Measurements from ENCODE around the gene WDR20. TPM values are rescaled to one million over a fixed set of nuclear protein-coding genes. Genes with fewer than 3 reads are reported as not detected.

The WDR20 gene
- total and polyA plus RNA-seq, 10 of the 15 experiments (the other 5 are each of a cell fraction or from before 2014, with no cell fraction given) = 9.1 to 25.9 (median 18.4) TPM

DNA sequence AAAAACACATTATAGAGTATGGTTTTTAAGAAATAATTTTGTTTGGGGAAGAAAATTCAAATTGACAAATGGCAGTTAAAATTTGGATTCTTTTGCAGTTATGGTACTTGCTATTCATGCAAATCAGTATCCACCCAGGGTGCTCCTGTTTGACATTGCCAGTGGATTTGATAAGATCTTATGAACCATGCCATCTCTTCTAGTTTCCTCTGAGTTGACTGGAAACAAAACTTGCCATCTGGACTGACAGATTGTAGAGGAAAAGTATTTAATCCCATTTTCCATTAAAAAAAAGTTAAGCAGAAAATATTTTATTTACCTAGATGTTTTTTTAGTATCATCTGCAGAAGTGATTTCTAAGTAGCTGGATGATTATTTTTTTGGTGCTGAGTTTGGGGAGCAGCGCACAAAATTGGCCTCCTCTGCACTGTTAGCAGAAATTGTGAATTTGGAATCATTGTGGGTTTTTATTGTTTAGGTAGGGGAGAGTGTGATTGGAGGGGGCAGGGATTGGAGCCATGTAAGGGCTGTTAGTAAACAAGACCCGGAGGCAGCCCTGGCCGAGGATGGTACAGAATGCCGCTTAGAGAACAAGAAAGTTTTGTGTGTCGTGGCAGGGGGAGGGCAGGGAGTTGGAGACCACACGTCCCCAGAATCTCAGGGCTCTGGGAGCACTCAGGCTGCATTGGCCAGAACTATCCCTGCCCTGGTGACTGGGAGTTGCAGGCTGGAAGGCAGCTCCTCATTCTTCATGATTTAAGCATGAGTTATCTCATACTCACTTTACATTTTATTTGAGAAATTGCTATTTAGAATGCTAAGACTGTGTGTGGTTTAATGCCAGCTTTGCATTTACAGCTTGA lies 56.6 kb downstream of the WDR20 start:
- TF ChIP-seq SUPT20H (IDR thresholded peaks at IDR 0.05; ENCODE audit: borderline replicate concordance, control insufficient read depth, low read depth, low read length) (no peak), SRF (IDR thresholded peaks at IDR 0.05; ENCODE audit: low read depth in 2 of 2, low read length in 2 of 2) (no peak), BHLHE40 (IDR thresholded peaks at IDR 0.05; ENCODE audit: borderline replicate concordance in 1 of 2, low read depth in 2 of 2, low read length in 1 of 2) (no peak), SREBF2 (IDR thresholded peaks at IDR 0.05; ENCODE audit: low read length) (no peak), ATF7 (IDR thresholded peaks at IDR 0.05; ENCODE audit: low read depth) (no peak), CBFB (IDR thresholded peaks at IDR 0.05; ENCODE audit: low read depth) (no peak), RBBP5 (conservative IDR thresholded peaks at IDR 0.05) (no peak), KAT2A (conservative IDR thresholded peaks at IDR 0.05; ENCODE audit: control insufficient read depth, low read depth, low read length) (no peak), ZNF384 (IDR thresholded peaks at IDR 0.05; ENCODE audit: borderline replicate concordance, low read depth, low read length) (no peak), ZSCAN29 (IDR thresholded peaks at IDR 0.05) (no peak), HCFC1 (IDR thresholded peaks at IDR 0.05; ENCODE audit: low read length) (no peak)
- TF ChIP-seq, protein P1, sequence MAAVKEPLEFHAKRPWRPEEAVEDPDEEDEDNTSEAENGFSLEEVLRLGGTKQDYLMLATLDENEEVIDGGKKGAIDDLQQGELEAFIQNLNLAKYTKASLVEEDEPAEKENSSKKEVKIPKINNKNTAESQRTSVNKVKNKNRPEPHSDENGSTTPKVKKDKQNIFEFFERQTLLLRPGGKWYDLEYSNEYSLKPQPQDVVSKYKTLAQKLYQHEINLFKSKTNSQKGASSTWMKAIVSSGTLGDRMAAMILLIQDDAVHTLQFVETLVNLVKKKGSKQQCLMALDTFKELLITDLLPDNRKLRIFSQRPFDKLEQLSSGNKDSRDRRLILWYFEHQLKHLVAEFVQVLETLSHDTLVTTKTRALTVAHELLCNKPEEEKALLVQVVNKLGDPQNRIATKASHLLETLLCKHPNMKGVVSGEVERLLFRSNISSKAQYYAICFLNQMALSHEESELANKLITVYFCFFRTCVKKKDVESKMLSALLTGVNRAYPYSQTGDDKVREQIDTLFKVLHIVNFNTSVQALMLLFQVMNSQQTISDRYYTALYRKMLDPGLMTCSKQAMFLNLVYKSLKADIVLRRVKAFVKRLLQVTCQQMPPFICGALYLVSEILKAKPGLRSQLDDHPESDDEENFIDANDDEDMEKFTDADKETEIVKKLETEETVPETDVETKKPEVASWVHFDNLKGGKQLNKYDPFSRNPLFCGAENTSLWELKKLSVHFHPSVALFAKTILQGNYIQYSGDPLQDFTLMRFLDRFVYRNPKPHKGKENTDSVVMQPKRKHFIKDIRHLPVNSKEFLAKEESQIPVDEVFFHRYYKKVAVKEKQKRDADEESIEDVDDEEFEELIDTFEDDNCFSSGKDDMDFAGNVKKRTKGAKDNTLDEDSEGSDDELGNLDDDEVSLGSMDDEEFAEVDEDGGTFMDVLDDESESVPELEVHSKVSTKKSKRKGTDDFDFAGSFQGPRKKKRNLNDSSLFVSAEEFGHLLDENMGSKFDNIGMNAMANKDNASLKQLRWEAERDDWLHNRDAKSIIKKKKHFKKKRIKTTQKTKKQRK (IDR thresholded peaks at IDR 0.05; ENCODE audit: low read depth, low read length) = no peak
- TF ChIP-seq, protein P2, sequence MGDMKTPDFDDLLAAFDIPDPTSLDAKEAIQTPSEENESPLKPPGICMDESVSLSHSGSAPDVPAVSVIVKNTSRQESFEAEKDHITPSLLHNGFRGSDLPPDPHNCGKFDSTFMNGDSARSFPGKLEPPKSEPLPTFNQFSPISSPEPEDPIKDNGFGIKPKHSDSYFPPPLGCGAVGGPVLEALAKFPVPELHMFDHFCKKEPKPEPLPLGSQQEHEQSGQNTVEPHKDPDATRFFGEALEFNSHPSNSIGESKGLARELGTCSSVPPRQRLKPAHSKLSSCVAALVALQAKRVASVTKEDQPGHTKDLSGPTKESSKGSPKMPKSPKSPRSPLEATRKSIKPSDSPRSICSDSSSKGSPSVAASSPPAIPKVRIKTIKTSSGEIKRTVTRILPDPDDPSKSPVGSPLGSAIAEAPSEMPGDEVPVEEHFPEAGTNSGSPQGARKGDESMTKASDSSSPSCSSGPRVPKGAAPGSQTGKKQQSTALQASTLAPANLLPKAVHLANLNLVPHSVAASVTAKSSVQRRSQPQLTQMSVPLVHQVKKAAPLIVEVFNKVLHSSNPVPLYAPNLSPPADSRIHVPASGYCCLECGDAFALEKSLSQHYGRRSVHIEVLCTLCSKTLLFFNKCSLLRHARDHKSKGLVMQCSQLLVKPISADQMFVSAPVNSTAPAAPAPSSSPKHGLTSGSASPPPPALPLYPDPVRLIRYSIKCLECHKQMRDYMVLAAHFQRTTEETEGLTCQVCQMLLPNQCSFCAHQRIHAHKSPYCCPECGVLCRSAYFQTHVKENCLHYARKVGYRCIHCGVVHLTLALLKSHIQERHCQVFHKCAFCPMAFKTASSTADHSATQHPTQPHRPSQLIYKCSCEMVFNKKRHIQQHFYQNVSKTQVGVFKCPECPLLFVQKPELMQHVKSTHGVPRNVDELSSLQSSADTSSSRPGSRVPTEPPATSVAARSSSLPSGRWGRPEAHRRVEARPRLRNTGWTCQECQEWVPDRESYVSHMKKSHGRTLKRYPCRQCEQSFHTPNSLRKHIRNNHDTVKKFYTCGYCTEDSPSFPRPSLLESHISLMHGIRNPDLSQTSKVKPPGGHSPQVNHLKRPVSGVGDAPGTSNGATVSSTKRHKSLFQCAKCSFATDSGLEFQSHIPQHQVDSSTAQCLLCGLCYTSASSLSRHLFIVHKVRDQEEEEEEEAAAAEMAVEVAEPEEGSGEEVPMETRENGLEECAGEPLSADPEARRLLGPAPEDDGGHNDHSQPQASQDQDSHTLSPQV (IDR thresholded peaks at IDR 0.05) = no peak
- TF ChIP-seq, protein P3, sequence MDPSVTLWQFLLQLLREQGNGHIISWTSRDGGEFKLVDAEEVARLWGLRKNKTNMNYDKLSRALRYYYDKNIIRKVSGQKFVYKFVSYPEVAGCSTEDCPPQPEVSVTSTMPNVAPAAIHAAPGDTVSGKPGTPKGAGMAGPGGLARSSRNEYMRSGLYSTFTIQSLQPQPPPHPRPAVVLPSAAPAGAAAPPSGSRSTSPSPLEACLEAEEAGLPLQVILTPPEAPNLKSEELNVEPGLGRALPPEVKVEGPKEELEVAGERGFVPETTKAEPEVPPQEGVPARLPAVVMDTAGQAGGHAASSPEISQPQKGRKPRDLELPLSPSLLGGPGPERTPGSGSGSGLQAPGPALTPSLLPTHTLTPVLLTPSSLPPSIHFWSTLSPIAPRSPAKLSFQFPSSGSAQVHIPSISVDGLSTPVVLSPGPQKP (IDR thresholded peaks at IDR 0.05; ENCODE audit: low read depth, low read length) = no peak
- 97% methylated on average over 6 of the region's 6 CpGs for WGBS (ENCODE audit: insufficient coverage, insufficient replicate concordance, low lambda C conversion rate, missing lambda C conversion rate)
- Histone ChIP-seq H3K9ac (ENCODE audit: control insufficient read depth, insufficient read depth, low read length) (no peak overlapping the region), H3K27me3 (replicated peaks in 1 of 2; ENCODE audit: control insufficient read depth in 2 of 2, insufficient read depth in 2 of 2, low read length in 1 of 2) (no peaks in the 10 kb centered on the region), H3K4me2 (ENCODE audit: control insufficient read depth, insufficient read depth) (no peak overlapping the region), H2AFZ (ENCODE audit: control insufficient read depth, low read depth, low read length) (no peak overlapping the region), H3K36me3 (ENCODE audit: control insufficient read depth in 2 of 2, insufficient read depth in 2 of 2, low read length in 1 of 2) (peaks cover 9 to 17% of the 10 kb centered on the region in 2 experiments), H3K79me2 (ENCODE audit: control insufficient read depth, insufficient read depth, low read length) (peaks cover 8% of the 10 kb centered on the region), H3K4me3 (no peak overlapping the region), H3K27ac (ENCODE audit: control insufficient read depth, insufficient read depth) (no peak overlapping the region), H3K9me3 (replicated peaks; ENCODE audit: control insufficient read depth, insufficient read depth, low read length) (no peaks in the 10 kb centered on the region), H4K20me1 (ENCODE audit: control insufficient read depth, insufficient read depth) (no peaks in the 10 kb centered on the region; the same call in 1 of the 2 replicates), H3K4me1 (ENCODE audit: control insufficient read depth, insufficient read depth, low read length) (peaks cover 20% of the 10 kb centered on the region)
- intact Hi-C loops (cut with micrococcal nuclease; ENCODE audit: unreplicated experiment) (no loop called here), in situ Hi-C loops (cut with MboI) (no loop called here)
- FAIRE-seq (no peak), DNase-seq (ENCODE audit: low read depth, low spot score) (no peak), ATAC-seq (no peak)
- CTCF ChIA-PET = interaction anchor here (0.6 kb wide), 1 partner anchor 137 kb away, joined by 4 read pairs; no protein-coding TSS in a partner anchor
- no TSS peak for BruUV-seq (replicated peaks)
- RAD21 ChIA-PET (ENCODE audit: unreplicated experiment) = no interaction called here
- POLR2A ChIA-PET = no interaction called here
- SMC1A ChIA-PET (ENCODE audit: uncharacterized antibody, unreplicated experiment) = interaction anchor here (0.9 to 2.2 kb wide), 3 partner anchors 12 to 242 kb away, joined by 3 to 5 read pairs (median 3); no protein-coding TSS in a partner anchor

Measured in GM12878 (cell line).